ENCODE measurements around the gene NCK2. TPM values are rescaled to one million over a fixed set of nuclear protein-coding genes. Genes with fewer than 3 reads are reported as not detected.

The NCK2 gene
- total and polyA plus RNA-seq, 2 of the 13 experiments (the other 11 are each of a cell fraction or from before 2014, with no cell fraction given), result 14.8 to 23.5 TPM

GRCh38 chr2:105919191-105919811, 174.6 kb downstream of the NCK2 start (continued):
- peak; percentile 85 for TF ChIP-seq MAX (IDR thresholded peaks at IDR 0.05)
- TF ChIP-seq RXRA (CRISPR knock-in tag; IDR thresholded peaks at IDR 0.05), result peak; percentile 97
- no peak for TF ChIP-seq MAFK (conservative IDR thresholded peaks at IDR 0.05 in 1 of 2, IDR thresholded peaks at IDR 0.05 in 1 of 2; ENCODE audit: low read length in 2 of 2)
- TF ChIP-seq JARID2 (CRISPR knock-in tag; IDR thresholded peaks at IDR 0.05; ENCODE audit: insufficient replicate concordance), result peak; percentile 83
- TF ChIP-seq HMGXB3 (CRISPR knock-in tag; IDR thresholded peaks at IDR 0.05; ENCODE audit: borderline replicate concordance), result 0 out of 2 replicates have a peak, but pooled peaks have one; percentile 24
- TF ChIP-seq SRY (CRISPR knock-in tag; IDR thresholded peaks at IDR 0.05), result no peak
- TF ChIP-seq ZNF343 (CRISPR knock-in tag; IDR thresholded peaks at IDR 0.05), result no peak
- TF ChIP-seq MNT (IDR thresholded peaks at IDR 0.05), result no peak
- TF ChIP-seq ZBTB21 (CRISPR knock-in tag; IDR thresholded peaks at IDR 0.05), result no peak
- no peak for TF ChIP-seq ZNF619 (CRISPR knock-in tag; IDR thresholded peaks at IDR 0.05)
- TF ChIP-seq ATF4 (CRISPR knock-in tag; IDR thresholded peaks at IDR 0.05), result peak in 1 of 2 experiments; percentile 36; a peak in 1 of 4 replicates
- TF ChIP-seq ZNF580 (CRISPR knock-in tag; IDR thresholded peaks at IDR 0.05; ENCODE audit: borderline replicate concordance, low read depth), result peak; percentile 98
- 0 out of 2 replicates have a peak, but pooled peaks have one; percentile 34 for TF ChIP-seq RNF2 (conservative IDR thresholded peaks at IDR 0.05; ENCODE audit: low read depth)
- TF ChIP-seq ATAD3A (CRISPR knock-in tag; IDR thresholded peaks at IDR 0.05), result no peak
- TF ChIP-seq MTA1 (CRISPR knock-in tag; IDR thresholded peaks at IDR 0.05; ENCODE audit: borderline replicate concordance), result peak; percentile 93; the same call in 1 of the 2 replicates
- TF ChIP-seq ZNF468 (CRISPR knock-in tag; IDR thresholded peaks at IDR 0.05), result no peak
- peak; percentile 39 for TF ChIP-seq SKI (IDR thresholded peaks at IDR 0.05; ENCODE audit: partially characterized antibody)
- TF ChIP-seq NR1H2 (CRISPR knock-in tag; IDR thresholded peaks at IDR 0.05; ENCODE audit: borderline replicate concordance, low read depth), result no peak

Data from HepG2 (cell line).